ENCODE measurements around the gene RUNX1. TPM values are rescaled to one million over a fixed set of nuclear protein-coding genes. Genes with fewer than 3 reads are reported as not detected.
A peak's percentile ranks its signal among the peaks of the same experiment; 100 is the strongest.

Gene RUNX1
- total and polyA plus RNA-seq, 2 of the 13 experiments (the other 11 are each of a cell fraction or from before 2014, with no cell fraction given) = 5.4 to 6.4 TPM

DNA sequence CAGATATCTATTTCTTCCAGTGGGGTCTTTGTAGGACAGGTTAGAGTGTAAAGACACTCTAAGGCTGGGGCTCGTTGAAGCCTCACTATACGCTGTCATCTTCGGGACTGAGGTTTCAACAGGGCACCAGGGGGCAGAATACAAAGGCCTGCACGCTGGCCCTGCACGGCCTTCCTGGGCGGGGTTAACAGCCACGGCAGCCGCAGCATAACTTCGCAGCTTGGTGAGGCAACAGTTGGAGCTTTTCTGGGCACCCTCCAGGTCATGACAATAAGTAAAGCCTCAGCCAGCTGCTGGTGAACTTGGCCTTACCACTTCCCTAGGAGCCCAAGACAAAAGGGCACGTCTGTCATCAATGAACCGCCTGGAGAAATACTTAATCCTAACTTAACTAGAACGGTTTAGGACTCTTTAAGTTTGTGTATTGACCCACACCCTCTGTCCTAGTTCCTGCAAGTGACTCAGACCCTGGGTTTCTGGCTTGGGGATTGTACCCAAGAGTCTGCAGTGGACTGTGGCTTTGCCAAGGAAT is 2.3 kb upstream of the RUNX1 start (continued):
- TF ChIP-seq, protein P1, sequence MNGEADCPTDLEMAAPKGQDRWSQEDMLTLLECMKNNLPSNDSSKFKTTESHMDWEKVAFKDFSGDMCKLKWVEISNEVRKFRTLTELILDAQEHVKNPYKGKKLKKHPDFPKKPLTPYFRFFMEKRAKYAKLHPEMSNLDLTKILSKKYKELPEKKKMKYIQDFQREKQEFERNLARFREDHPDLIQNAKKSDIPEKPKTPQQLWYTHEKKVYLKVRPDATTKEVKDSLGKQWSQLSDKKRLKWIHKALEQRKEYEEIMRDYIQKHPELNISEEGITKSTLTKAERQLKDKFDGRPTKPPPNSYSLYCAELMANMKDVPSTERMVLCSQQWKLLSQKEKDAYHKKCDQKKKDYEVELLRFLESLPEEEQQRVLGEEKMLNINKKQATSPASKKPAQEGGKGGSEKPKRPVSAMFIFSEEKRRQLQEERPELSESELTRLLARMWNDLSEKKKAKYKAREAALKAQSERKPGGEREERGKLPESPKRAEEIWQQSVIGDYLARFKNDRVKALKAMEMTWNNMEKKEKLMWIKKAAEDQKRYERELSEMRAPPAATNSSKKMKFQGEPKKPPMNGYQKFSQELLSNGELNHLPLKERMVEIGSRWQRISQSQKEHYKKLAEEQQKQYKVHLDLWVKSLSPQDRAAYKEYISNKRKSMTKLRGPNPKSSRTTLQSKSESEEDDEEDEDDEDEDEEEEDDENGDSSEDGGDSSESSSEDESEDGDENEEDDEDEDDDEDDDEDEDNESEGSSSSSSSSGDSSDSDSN (CRISPR knock-in tag; IDR thresholded peaks at IDR 0.05) = peak; percentile 31; the same call in 1 of the 2 replicates
- no peak for TF ChIP-seq ZBTB21 (CRISPR knock-in tag; IDR thresholded peaks at IDR 0.05)
- TF ChIP-seq, protein P2, sequence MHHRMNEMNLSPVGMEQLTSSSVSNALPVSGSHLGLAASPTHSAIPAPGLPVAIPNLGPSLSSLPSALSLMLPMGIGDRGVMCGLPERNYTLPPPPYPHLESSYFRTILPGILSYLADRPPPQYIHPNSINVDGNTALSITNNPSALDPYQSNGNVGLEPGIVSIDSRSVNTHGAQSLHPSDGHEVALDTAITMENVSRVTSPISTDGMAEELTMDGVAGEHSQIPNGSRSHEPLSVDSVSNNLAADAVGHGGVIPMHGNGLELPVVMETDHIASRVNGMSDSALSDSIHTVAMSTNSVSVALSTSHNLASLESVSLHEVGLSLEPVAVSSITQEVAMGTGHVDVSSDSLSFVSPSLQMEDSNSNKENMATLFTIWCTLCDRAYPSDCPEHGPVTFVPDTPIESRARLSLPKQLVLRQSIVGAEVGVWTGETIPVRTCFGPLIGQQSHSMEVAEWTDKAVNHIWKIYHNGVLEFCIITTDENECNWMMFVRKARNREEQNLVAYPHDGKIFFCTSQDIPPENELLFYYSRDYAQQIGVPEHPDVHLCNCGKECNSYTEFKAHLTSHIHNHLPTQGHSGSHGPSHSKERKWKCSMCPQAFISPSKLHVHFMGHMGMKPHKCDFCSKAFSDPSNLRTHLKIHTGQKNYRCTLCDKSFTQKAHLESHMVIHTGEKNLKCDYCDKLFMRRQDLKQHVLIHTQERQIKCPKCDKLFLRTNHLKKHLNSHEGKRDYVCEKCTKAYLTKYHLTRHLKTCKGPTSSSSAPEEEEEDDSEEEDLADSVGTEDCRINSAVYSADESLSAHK (CRISPR knock-in tag; IDR thresholded peaks at IDR 0.05; ENCODE audit: borderline replicate concordance) = no peak
- TF ChIP-seq THAP11 (CRISPR knock-in tag; IDR thresholded peaks at IDR 0.05) = 0 out of 2 replicates have a peak, but pooled peaks have one; percentile 26
- peak; percentile 9; the same call in 1 of the 2 replicates for TF ChIP-seq HMG20A (CRISPR knock-in tag; IDR thresholded peaks at IDR 0.05; ENCODE audit: borderline replicate concordance)
- peak; percentile 31 for TF ChIP-seq ZNF781 (CRISPR knock-in tag; IDR thresholded peaks at IDR 0.05; ENCODE audit: borderline replicate concordance, not compliant biosample characterization)
- 0 out of 2 replicates have a peak, but pooled peaks have one; percentile 25 for TF ChIP-seq ZNF263 (CRISPR knock-in tag; IDR thresholded peaks at IDR 0.05)
- TF ChIP-seq, protein P3, sequence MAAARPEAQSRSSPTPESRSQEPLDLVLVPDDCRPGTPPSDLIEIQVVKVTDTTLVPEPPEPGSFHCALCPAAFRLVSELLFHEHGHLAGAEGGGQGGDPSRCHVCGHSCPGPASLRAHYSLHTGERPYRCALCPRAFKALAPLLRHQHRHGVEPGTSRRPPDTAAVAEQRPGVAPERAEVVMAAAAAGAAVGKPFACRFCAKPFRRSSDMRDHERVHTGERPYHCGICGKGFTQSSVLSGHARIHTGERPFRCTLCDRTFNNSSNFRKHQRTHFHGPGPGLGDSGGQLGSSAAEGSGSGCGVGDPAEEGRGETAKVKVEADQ (CRISPR knock-in tag; IDR thresholded peaks at IDR 0.05; ENCODE audit: borderline replicate concordance) = no peak
- peak; percentile 65; the same call in 1 of the 2 replicates for TF ChIP-seq KDM2A (CRISPR knock-in tag; IDR thresholded peaks at IDR 0.05; ENCODE audit: borderline replicate concordance, low read depth)
- no peak for TF ChIP-seq ZNF672 (CRISPR knock-in tag; IDR thresholded peaks at IDR 0.05)
- TF ChIP-seq, protein P4, sequence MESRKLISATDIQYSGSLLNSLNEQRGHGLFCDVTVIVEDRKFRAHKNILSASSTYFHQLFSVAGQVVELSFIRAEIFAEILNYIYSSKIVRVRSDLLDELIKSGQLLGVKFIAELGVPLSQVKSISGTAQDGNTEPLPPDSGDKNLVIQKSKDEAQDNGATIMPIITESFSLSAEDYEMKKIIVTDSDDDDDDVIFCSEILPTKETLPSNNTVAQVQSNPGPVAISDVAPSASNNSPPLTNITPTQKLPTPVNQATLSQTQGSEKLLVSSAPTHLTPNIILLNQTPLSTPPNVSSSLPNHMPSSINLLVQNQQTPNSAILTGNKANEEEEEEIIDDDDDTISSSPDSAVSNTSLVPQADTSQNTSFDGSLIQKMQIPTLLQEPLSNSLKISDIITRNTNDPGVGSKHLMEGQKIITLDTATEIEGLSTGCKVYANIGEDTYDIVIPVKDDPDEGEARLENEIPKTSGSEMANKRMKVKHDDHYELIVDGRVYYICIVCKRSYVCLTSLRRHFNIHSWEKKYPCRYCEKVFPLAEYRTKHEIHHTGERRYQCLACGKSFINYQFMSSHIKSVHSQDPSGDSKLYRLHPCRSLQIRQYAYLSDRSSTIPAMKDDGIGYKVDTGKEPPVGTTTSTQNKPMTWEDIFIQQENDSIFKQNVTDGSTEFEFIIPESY (CRISPR knock-in tag; IDR thresholded peaks at IDR 0.05) = 0 out of 2 replicates have a peak, but pooled peaks have one; percentile 9
- TF ChIP-seq MXD4 (CRISPR knock-in tag; IDR thresholded peaks at IDR 0.05) = no peak; the same call in 1 of the 2 replicates
- TF ChIP-seq, protein P5, sequence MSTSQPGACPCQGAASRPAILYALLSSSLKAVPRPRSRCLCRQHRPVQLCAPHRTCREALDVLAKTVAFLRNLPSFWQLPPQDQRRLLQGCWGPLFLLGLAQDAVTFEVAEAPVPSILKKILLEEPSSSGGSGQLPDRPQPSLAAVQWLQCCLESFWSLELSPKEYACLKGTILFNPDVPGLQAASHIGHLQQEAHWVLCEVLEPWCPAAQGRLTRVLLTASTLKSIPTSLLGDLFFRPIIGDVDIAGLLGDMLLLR (CRISPR knock-in tag; IDR thresholded peaks at IDR 0.05) = no peak
- TF ChIP-seq SOX6 (IDR thresholded peaks at IDR 0.05) = no peak
- TF ChIP-seq SOX6 (CRISPR knock-in tag; IDR thresholded peaks at IDR 0.05) = peak; percentile 62
- 0 out of 2 replicates have a peak, but pooled peaks have one; percentile 47 for TF ChIP-seq ZNF510 (CRISPR knock-in tag; IDR thresholded peaks at IDR 0.05; ENCODE audit: low read depth)
- TF ChIP-seq, protein P6, sequence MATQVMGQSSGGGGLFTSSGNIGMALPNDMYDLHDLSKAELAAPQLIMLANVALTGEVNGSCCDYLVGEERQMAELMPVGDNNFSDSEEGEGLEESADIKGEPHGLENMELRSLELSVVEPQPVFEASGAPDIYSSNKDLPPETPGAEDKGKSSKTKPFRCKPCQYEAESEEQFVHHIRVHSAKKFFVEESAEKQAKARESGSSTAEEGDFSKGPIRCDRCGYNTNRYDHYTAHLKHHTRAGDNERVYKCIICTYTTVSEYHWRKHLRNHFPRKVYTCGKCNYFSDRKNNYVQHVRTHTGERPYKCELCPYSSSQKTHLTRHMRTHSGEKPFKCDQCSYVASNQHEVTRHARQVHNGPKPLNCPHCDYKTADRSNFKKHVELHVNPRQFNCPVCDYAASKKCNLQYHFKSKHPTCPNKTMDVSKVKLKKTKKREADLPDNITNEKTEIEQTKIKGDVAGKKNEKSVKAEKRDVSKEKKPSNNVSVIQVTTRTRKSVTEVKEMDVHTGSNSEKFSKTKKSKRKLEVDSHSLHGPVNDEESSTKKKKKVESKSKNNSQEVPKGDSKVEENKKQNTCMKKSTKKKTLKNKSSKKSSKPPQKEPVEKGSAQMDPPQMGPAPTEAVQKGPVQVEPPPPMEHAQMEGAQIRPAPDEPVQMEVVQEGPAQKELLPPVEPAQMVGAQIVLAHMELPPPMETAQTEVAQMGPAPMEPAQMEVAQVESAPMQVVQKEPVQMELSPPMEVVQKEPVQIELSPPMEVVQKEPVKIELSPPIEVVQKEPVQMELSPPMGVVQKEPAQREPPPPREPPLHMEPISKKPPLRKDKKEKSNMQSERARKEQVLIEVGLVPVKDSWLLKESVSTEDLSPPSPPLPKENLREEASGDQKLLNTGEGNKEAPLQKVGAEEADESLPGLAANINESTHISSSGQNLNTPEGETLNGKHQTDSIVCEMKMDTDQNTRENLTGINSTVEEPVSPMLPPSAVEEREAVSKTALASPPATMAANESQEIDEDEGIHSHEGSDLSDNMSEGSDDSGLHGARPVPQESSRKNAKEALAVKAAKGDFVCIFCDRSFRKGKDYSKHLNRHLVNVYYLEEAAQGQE (IDR thresholded peaks at IDR 0.05; ENCODE audit: borderline replicate concordance in 1 of 2, low read depth in 1 of 2, low read length in 2 of 2) = no peak

Data from HepG2 (cell line).